Trophoblast cell (in vitro differentiated cells and primary cell): Measurements from ENCODE around the gene NHLH2.

Source experiments
- DNase-seq, 2 donors: peaks; one replicate each; pipeline ENCODE4 v3.0.0-alpha.2; 2016
- H2AFZ ChIP-seq: 2 replicates; pipeline ENCODE4 v1.6.1; 2013; ENCODE audit warnings: low read length, moderate library complexity, mild to moderate bottlenecking; ENCODE audit not compliant: insufficient read depth, poor library complexity
- H2AK5ac ChIP-seq: 2 replicates; pipeline ENCODE4 v1.6.1; 2013; ENCODE audit warnings: mild to moderate bottlenecking, low read length
- H2BK120ac ChIP-seq: 2 replicates; pipeline ENCODE4 v1.6.1; 2013; ENCODE audit warnings: low read length, mild to moderate bottlenecking, moderate library complexity; ENCODE audit not compliant: insufficient read depth, poor library complexity
- H2BK12ac ChIP-seq: 2 replicates; pipeline ENCODE4 v1.6.1; 2013; ENCODE audit warnings: mild to moderate bottlenecking, low read length, moderate library complexity
- H2BK5ac ChIP-seq: 2 replicates; pipeline ENCODE4 v1.6.1; 2013; ENCODE audit warnings: low read length, low read depth, moderate library complexity, mild to moderate bottlenecking; ENCODE audit not compliant: poor library complexity
- H3K14ac ChIP-seq: 2 replicates; pipeline ENCODE4 v1.6.1; 2013; ENCODE audit warnings: mild to moderate bottlenecking, low read length
- H3K18ac ChIP-seq: 2 replicates; pipeline ENCODE4 v1.6.1; 2013; ENCODE audit warnings: mild to moderate bottlenecking, low read length
- H3K23ac ChIP-seq: 2 replicates; pipeline ENCODE4 v1.6.1; 2013; ENCODE audit warnings: low read length
- H3K27ac ChIP-seq: 2 replicates; pipeline ENCODE4 v1.5.1; 2013; ENCODE audit warnings: low read depth, mild to moderate bottlenecking, inconsistent platforms, low read length, moderate library complexity
- H3K27me3 ChIP-seq: 2 replicates; pipeline ENCODE4 v1.6.1; 2013; ENCODE audit warnings: inconsistent platforms, mild to moderate bottlenecking, low read length, moderate library complexity; ENCODE audit not compliant: insufficient read depth
- H3K36me3 ChIP-seq, 2 experiments: 1 replicate in 1 of 2; 2 replicates in 1 of 2; pipeline ENCODE4 v1.6.1; 2013; ENCODE audit warnings: low read length in 2 of 2, mild to moderate bottlenecking in 2 of 2, moderate library complexity in 1 of 2; ENCODE audit not compliant: insufficient read depth in 2 of 2, control insufficient read depth in 1 of 2
- H3K4ac ChIP-seq: 2 replicates; pipeline ENCODE4 v1.6.1; 2013; ENCODE audit warnings: low read depth, mild to moderate bottlenecking, low read length, moderate library complexity
- H3K4me1 ChIP-seq, 2 experiments: 1 replicate in 1 of 2; 2 replicates in 1 of 2; pipeline ENCODE4 v1.6.1; 2013; ENCODE audit warnings: low read length in 2 of 2, mild to moderate bottlenecking in 2 of 2, moderate library complexity in 1 of 2; ENCODE audit not compliant: insufficient read depth in 2 of 2, control insufficient read depth in 1 of 2
- H3K4me2 ChIP-seq: 2 replicates; pipeline ENCODE4 v1.6.1; 2013; ENCODE audit warnings: inconsistent platforms, mild to moderate bottlenecking, low read length, moderate library complexity
- H3K4me3 ChIP-seq: 2 replicates; pipeline ENCODE4 v1.5.1; 2013; ENCODE audit warnings: mild to moderate bottlenecking, low read depth, low read length, inconsistent platforms
- H3K79me1 ChIP-seq: one replicate; pipeline ENCODE4 v1.6.1; 2013; ENCODE audit warnings: low read length
- H3K79me2 ChIP-seq: 2 replicates; pipeline ENCODE4 v1.6.1; 2013; ENCODE audit warnings: low read length, mild to moderate bottlenecking; ENCODE audit not compliant: control insufficient read depth, insufficient read depth, poor library complexity
- H3K9ac ChIP-seq: 2 replicates; pipeline ENCODE4 v1.6.1; 2013; ENCODE audit warnings: mild to moderate bottlenecking, low read length
- H3K9me3 ChIP-seq: 2 replicates; pipeline ENCODE4 v1.6.1; 2013; ENCODE audit warnings: low read depth, mild to moderate bottlenecking, control low read depth, inconsistent platforms, low read length; ENCODE audit not compliant: insufficient read depth
- H4K12ac ChIP-seq: 2 replicates; pipeline ENCODE4 v1.6.1; 2013; ENCODE audit warnings: low read depth, mild to moderate bottlenecking, low read length, moderate library complexity
- H4K8ac ChIP-seq: 2 replicates; pipeline ENCODE4 v1.6.1; 2013; ENCODE audit warnings: low read depth, mild to moderate bottlenecking, low read length, moderate library complexity
- H4K91ac ChIP-seq: one replicate; pipeline ENCODE4 v1.6.1; 2013; ENCODE audit warnings: low read depth, mild to moderate bottlenecking, low read length, moderate library complexity
- WGBS: extraction: QIAGEN DNeasy Blood & Tissue Kit; methylation state at CpG from one replicate; pipeline ENCODE4 v1.1.7; 2013; ENCODE audit warnings: missing lambda C conversion rate; ENCODE audit not compliant: insufficient read length, insufficient coverage; ENCODE audit errors: extremely low coverage; 5-methylcytosine and 5-hydroxymethylcytosine counted together

The NHLH2 gene

GRCh38 chr1:115790846-115791245 is 50.1 kb downstream of the NHLH2 start:
- no peak overlapping the region for H3K27ac ChIP-seq
- H3K27me3 ChIP-seq = no peaks in the 10 kb centered on the region

GRCh38 chr1:115790356-115790755 is 50.6 kb downstream of the NHLH2 start:
- no peak overlapping the region for H3K4ac ChIP-seq
- H3K4me1 ChIP-seq = peaks cover 0 to 7% of the 10 kb centered on the region in 2 experiments
- H4K8ac ChIP-seq = no peak overlapping the region
- no peak overlapping the region for H3K4me3 ChIP-seq
- no peak overlapping the region for H3K23ac ChIP-seq
- H3K36me3 ChIP-seq = no peaks in the 10 kb centered on the region
- no peak overlapping the region for H2BK5ac ChIP-seq
- no peak overlapping the region for H4K91ac ChIP-seq
- H3K18ac ChIP-seq = no peak overlapping the region
- H3K14ac ChIP-seq = peak overlapping the region; percentile 37
- H2BK12ac ChIP-seq = no peak overlapping the region
- H3K4me2 ChIP-seq = no peak overlapping the region
- no peak overlapping the region for H3K27ac ChIP-seq
- peak in 1 of 2 donors; percentile 8 for DNase-seq
- H2AFZ ChIP-seq = no peak overlapping the region
- H3K79me1 ChIP-seq = peaks cover 2% of the 10 kb centered on the region
- no peak overlapping the region for H4K12ac ChIP-seq
- no peaks in the 10 kb centered on the region for H3K9me3 ChIP-seq
- H2AK5ac ChIP-seq = no peak overlapping the region
- WGBS = no CpG with 5 or more reads among the region's 3 CpGs
- no peak overlapping the region for H3K9ac ChIP-seq
- no peaks in the 10 kb centered on the region for H3K79me2 ChIP-seq
- H2BK120ac ChIP-seq = no peak overlapping the region
- H3K27me3 ChIP-seq = no peaks in the 10 kb centered on the region

More at GRCh38 chr1:115790846-115791245, 50.1 kb downstream of the NHLH2 start:
- Histone ChIP-seq H2BK120ac (no peak overlapping the region), H2BK5ac (no peak overlapping the region), H2AFZ (no peak overlapping the region), H3K4me1 (peaks cover 0 to 7% of the 10 kb centered on the region in 2 experiments), H3K9ac (no peak overlapping the region), H3K4me3 (no peak overlapping the region), H3K79me1 (peaks cover 2% of the 10 kb centered on the region), H3K23ac (no peak overlapping the region), H3K4me2 (no peak overlapping the region), H3K9me3 (no peaks in the 10 kb centered on the region), H3K14ac (no peak overlapping the region), H4K12ac (no peak overlapping the region), H3K18ac (no peak overlapping the region), H4K8ac (no peak overlapping the region), H3K36me3 (no peaks in the 10 kb centered on the region), H2AK5ac (no peak overlapping the region), H4K91ac (no peak overlapping the region), H2BK12ac (no peak overlapping the region), H3K79me2 (no peaks in the 10 kb centered on the region), H3K4ac (no peak overlapping the region)
- no peak for DNase-seq
- no CpG with 5 or more reads among the region's 6 CpGs for WGBS
